NCI-H2029 (cell line): ENCODE data around the gene MPG.
A peak's percentile ranks its signal among the peaks of the same experiment; 100 is the strongest.
"Not testable (repeated sequence)": the region's sequence is repeated elsewhere in the genome, so short reads cannot be mapped to it uniquely, and the experiment has no call there.

Experiments
- DNase-seq: peaks from one replicate; lab custom pipeline; 2025; lab: John Stamatoyannopoulos, UW

MPG gene

DNA sequence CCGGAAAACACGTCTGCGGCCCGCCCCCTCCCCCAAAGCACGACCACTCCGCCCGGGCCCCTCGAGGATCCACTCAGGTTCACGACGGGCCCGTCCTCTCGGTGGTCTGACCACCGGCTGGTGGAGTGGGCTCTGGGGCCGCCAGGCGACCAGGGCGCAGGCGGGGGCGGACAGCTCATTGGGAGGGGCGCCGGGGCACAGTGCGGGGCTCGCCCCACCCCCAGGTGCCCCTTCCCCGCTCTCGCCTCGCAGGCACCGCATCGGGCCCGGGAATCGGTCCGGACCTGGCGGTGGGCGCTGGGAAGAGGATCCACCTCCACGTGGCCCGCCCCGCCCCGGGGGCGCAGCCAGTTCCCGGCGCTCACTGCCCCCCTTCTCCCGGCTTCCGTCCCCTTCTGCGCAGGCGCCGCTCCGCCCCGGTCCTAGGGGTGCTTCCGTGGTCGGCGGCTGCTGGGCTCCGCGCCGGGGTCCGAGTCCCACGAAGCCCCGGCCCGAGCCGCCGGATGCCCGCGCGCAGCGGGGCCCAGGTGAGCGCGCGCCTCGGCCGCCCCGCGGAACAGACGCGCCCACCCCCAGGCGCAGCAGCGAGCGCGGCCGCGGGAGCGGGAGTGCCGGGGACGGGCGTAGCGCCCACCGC, at the start of gene MPG:
TSS of gene MPG (plus strand) at position 419 of the 637 bp plus-strand sequence. CDS start at position 504, 85 bp downstream.
- DNase-seq: peak; percentile 63

DNA sequence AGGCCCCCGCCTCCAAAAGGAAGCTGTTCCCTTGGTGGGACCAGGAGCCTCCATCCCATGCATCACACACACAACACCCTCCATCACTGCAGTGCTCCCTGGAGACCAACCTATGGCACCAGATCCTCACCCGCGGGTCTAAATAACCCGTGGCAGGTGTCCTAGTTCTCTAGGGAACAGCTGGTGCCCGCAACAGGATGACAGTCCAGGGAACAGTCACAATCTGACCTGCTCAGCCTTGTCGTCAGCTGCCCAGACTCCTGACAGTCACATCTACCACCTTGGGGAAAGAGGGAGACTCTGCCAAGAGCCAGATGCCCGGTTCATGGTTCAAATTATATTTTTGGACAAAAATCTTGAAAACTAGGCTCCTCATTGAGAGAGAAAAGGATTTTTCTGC, 47.4 kb upstream of the MPG start:
- DNase-seq: not testable (repeated sequence)

DNA sequence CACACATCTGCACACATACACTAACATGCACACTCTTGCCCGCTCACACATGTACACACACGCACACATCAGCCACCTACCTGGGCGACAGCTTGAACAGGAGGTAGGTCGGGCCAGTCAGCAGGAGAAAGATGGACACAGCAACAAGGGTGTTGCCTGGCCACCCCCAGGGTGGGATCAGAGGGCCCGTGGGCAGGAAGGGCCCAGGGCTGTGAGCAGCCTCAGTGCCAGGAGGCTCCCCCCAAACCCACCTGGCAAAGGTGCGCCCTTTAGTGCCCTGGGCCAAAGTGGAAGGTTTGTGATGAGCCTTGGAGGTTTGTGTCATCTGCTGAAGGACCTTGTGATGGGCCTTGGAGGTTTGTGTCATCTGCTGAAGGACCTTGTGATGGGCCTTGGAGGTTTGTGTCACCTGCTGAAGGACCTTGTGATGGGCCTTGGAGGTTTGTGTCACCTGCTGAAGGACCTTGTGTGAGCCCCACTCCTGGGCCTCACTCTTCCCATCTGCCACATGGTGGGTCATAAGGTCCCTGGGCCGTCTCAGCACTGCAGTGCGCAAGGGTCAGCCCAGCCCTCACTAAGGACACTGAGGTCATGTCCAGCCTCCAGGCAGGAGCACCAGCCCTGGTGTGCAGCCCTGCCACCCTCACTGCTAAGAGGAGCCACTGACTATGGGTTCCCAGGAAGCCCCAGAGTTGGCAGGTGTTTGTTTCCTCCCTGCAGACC, 44.7 kb upstream of the MPG start:
- DNase-seq: not testable (repeated sequence)

DNA sequence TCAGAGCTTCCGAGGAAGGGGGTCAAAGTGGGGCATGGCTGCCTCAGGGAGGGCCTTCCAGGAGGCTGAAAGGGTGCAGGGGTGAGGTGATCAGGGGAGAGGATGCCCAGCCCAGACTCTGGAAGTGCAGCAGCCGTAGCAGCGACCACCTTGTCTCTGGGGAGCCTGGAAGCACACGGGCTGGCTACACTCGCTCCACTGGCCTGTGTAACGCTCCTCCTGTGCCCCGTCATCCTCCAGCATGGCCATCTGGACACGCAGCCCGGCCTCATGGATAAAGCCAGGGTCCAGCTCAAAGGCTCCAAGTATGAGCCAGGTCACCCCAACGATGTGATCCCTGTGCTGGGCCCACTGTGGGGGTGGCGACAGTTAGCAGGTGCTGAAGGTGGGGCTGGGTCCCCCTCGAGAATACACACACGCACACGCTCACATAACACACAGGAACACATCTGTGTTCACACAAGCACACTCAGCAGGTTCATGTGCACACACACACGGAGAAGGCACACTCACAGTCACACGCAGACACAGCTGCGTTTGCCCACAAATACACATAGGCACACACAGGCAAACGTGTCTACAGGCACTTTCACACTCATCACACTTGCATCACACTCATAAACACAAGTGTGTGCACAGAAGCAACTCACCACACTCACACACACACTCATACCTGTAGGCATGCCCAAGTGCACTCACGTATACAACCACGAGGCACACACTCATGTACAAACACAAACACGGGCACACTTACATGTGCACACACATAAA, 44.0 kb upstream of the MPG start:
- DNase-seq: no peak

DNA sequence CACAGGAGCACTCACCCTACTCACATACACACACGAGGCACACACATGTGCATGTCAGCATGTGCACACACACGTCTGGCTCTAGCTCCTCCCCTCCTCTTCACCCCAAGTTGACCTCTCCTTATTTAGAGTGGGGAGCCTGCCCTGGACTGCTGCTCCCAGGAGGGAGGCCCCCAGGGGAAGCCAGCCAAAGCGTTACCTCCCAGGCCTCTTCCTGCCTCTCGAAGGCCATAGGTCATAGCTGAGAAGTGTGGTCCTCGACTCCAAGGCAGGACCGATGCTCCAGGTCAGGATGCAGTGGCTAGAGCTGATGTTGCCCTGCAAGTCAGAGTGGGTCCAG, 43.4 kb upstream of the MPG start:
- DNase-seq: no peak

DNA sequence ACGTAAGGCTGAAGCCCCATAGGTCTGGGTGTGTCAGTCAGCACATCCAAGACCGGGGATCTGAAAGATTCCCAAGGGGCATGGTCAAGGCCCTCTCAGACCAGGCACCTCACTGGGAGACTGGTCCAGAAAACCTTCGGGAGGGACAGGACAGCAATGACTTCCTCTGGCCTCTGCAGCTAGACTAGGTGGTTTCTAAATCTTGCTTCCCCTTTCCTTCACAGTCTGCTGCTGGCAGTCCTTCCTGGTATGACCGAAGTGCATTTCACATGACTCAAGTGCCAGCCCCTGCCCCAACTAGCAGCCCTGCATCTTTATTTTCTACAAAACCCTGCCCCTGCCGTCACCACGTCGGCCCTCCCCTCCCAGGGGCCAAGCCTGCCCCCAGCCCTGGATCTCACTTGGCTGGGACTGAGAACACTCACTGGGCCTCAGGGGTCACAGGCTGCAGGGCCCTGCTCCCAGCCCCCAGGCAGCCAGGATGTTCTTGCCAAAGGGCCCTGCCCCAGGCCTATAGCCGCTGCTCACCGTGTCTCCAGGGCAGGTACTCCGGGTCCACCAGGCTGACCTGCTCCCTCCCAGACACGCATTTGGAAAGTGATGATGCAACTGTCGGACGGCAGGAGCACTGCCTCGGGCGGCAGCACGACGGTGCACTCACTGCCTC, 42.9 kb upstream of the MPG start:
- no peak for DNase-seq

DNA sequence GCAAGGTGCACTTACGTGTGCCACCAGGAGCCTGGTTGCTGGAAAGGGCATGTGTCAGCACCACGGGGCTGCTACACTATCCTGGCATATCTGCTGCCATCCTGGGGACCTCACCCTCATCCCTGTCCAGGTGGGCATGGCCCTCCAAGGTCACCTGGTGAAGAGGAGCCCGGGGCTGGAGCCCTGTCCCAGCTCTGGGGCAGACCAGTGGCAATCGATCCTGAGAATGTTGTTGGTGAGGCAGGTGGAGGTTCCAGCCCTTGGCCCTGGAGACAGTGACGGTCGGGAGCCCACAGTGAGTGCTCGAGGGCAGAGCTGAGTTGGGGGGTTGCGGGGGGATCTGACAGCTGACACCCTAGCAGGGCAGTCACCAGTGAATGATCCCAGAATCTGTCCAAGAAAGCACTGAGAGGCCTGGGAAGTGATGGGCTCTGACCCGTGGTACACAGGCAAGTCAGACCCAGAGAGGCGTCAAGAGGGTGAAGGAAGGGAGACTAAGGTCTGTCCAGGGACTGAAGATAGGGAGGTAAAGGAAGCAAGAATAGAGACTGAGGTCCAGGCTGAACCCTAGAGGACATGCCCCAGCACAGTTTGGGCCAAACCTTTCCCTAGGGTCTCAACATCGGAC, 42.2 kb upstream of the MPG start:
- DNase-seq: no peak

DNA sequence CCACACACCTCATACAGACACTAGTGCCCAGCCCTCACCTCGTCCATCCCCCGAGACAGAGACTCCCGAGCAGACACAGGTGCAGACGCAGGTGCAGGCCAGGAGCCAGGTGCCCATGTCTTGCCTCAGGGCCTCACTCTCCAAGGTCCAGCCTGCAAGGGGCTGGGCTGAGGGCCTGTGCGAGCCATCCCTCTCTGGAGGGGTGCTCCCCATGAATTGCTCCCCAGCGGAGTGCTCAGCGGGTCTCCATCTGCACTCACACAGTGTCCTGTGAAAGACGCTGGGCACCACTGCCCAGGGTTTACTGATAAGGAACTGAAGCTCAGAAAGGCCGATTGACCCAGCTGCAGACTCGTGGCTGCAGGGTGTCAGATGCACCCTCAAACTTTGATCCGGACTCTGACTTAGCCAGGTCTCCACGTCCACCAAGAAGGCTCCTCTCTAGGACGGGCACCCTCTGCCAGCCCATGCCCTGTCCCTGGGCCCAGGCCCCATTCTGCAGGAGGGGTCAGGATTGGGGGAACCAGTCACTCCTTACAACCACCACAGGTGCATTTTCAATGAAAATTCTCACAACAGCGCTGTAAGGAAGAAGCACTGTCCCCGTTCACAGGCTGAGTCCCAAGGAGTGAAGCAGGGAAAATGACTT, 41.6 kb upstream of the MPG start:
- no peak for DNase-seq

DNA sequence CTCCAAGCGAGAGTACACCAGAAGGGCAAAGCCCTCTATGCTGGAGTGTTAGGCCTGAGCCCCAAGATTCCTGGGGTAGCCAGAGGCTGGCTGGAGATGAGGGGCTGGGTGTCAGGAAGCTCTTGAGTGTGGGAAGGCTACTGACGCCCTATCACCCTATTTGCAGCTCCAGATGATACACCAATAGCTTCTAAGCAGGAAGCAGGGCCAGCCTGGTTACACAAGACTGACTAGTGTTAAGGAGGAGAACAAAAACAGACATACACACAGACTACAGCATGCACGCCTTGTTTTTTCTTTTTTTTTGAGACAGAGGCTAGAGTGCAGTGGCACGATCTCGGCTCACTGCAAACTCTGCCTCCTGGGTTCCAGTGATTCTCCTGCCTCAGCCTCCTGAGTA, 40.5 kb upstream of the MPG start:
- DNase-seq: no peak

GRCh38 chr16:38206-38605, 39.8 kb upstream of the MPG start:
- DNase-seq: not testable (repeated sequence)

DNA sequence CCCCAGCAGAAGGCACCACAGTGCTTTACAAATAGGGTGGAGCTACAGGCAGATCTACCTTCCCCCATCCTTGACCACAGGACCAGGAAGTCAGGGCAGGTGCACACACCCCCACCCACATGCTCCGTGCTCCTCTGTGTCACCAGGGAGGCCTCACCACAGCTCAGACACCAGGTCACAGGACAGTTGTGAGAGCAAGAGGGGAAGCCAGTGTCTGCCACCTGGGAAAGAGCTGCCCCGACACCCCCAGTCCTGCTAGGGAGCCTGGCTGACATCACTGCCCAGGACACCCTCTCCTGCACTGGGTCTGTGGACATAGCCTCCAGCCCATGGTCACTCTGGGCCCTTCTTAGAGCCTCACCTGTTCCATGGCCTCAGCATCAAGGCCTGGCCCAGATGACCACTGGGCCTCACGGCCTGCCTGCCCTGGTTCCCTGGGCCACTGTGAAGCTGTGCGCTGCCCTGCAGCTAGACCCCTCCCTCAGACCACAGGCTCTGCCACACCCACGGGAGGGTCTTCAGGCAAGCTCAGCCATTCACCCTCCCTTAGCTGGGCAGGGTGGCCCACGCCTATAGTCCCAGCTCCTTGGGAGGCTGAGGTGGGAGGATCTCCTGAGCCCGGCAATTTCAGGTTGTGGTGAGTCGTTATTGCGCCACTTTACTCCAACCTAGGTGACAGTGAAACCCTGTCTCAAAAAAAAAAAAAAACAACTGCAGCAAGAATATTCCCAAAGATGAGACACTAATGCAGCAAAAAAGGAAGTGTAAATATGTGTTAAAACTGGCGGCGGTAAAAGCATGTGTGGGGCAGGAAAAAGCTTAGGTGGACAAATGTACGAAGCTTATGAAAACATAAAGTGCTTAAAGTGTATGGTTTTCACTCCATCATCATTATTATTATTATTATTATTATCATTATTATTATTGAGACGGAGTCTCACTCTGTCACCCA, 38.8 kb upstream of the MPG start:
- DNase-seq: peak; percentile 81

DNA sequence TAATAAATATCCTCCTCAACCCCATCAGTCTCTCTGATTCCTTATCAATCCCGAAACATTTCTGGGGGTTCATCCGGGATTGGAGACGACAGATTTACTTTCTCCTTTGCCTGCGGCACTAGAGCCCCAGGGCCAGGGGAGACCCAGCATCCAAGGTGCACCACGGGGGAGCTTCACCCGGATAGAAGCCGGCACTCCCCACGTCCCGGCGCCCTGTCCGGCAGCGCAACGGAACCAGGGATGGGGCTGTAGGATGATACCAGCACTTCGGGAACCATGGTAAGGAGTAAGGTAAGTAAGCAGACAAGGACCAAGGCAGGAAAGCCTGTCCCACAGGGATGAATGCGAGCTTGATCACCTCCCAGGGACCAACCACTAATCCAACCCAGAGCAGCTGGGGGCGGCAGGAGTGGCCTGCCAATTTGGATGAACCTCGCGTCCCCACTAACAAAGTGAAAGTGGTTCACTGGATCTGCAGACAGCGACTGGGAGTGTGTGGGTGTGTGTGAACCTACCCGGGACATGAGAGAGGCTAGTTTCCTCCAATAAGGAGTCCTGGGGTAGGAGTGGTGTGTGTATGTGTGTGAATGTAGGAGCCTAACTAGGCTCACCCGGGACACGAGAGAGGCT, 36.5 kb upstream of the MPG start:
- DNase-seq: no peak

DNA sequence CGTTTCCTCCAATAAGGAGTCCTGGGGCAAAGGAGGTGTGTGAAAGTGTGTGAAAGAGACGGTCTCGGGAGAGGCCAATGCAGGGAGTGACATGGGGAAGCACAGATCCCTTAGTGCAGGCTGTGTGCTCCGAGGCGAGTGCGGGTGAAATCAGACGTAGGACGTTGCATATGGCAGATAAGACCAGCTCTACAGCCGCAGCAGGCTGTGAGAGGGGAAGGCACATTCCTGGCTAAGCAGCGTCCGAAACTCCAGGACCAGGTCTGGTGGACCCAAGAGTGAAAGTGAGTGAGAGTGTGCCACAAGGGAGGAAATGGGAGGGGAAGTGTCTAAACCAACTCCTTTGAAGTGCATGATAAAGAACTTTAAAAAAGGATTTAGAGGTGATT, 36.0 kb upstream of the MPG start:
- DNase-seq: no peak

GRCh38 chr16:42691-43090, 35.3 kb upstream of the MPG start:
- no peak for DNase-seq

- no peak for DNase-seq
Measured at GRCh38 chr16:43294-43693, 34.7 kb upstream of the MPG start.

DNA sequence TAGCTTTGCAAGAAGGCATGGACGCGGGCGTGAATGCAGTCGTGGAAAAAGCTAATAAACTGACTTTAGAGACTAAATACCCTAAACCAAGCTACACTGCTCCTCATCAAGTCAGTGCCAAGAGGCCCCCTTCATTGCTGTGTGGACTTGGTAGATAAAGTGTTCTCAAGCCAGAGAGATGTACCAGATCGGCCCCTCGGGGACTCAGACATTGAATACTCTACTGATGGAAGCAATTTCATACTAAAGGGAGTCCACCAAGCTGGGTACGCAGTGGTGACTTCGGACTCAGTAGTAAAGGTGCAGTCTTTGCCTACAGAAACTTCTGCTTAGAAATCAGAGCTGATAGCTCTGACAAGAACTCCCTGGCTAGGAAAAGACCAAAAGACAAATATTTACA, 33.4 kb upstream of the MPG start:
- DNase-seq: no peak

- no peak for DNase-seq
Measured at GRCh38 chr16:45454-45853, 32.6 kb upstream of the MPG start.

DNA sequence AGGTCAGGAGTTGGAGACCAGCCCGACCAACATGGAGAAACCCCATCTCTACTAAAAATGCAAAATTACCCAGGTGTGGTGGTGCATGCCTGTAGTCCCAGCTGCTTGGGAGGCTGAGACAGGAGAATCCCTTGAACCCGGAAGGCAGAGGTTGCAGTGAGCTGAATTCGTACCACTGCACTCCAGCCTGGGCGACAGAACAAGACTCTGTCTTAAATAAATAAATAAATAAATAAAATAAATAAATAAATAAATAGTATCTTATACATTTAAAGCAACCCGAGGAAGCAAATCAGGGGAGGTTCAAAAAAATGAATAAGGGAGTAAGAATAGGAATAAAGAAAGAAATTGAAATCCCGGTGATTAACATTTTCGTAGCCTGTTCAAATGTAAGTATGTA, 31.5 kb upstream of the MPG start:
- not testable (repeated sequence) for DNase-seq

GRCh38 chr16:47234-47633, 30.8 kb upstream of the MPG start:
- no peak for DNase-seq
